Stomach smooth muscle (tissue), 2 donors: ENCODE results near the gene PAQR7.

Experiments
- H3K27ac ChIP-seq: one replicate; pipeline ENCODE4 v1.7.0; 2013; ENCODE audit warnings: mild to moderate bottlenecking, low read length, inconsistent platforms
- H3K27me3 ChIP-seq, 2 donors: one replicate each; pipeline ENCODE4 v1.7.0; 2013; ENCODE audit warnings: low read length in 2 of 2; ENCODE audit not compliant: insufficient read depth in 2 of 2, control insufficient read depth in 1 of 2
- H3K36me3 ChIP-seq, 2 donors: one replicate each; pipeline ENCODE4 v1.7.0; 2013; ENCODE audit warnings: low read length in 2 of 2; ENCODE audit not compliant: control insufficient read depth in 2 of 2, insufficient read depth in 2 of 2
- H3K4me1 ChIP-seq: one replicate; pipeline ENCODE4 v1.7.0; 2013; ENCODE audit warnings: low read length; ENCODE audit not compliant: control insufficient read depth, insufficient read depth
- H3K4me3 ChIP-seq, 2 donors: one replicate each; pipeline ENCODE4 v1.7.0; 2013; ENCODE audit warnings: low read length in 2 of 2
- H3K9ac ChIP-seq, 2 donors: one replicate each; pipeline ENCODE4 v1.7.0; 2013; ENCODE audit warnings: low read length in 2 of 2, mild to moderate bottlenecking in 1 of 2
- H3K9me3 ChIP-seq, 2 donors: one replicate each; pipeline ENCODE4 v1.7.0; 2013; ENCODE audit warnings: low read length in 2 of 2; ENCODE audit not compliant: control insufficient read depth in 2 of 2
- donor health status: healthy.
- donor health status: Pancreatic carcinoma.

Gene PAQR7

GRCh38 chr1:25875154-25875855, at the start of gene PAQR7:
TSS of gene PAQR7 (minus strand) at chr1:25875708. CDS start at chr1:25863839, 11,869 bp downstream.
- peak within 1 kb of the TSS; percentile 64 to 77 for H3K4me3 ChIP-seq
- H3K9ac ChIP-seq = peak within 1 kb of the TSS; percentile 80 to 81
- no peaks in the 10 kb centered on the region for H3K9me3 ChIP-seq
- peak within 1 kb of the TSS; percentile 69 for H3K27ac ChIP-seq
- peaks cover 32% of the 10 kb centered on the region for H3K4me1 ChIP-seq
- peaks cover 0 to 2% of the 10 kb centered on the region in 2 donors for H3K36me3 ChIP-seq
- H3K27me3 ChIP-seq = no peaks in the 10 kb centered on the region

- H3K9me3 ChIP-seq = no peaks in the 10 kb centered on the region
- H3K27me3 ChIP-seq = peaks cover 13 to 16% of the 10 kb centered on the region in 2 donors
- no peak overlapping the region for H3K27ac ChIP-seq
- H3K4me3 ChIP-seq = no peak overlapping the region
- peaks cover 14% of the 10 kb centered on the region for H3K4me1 ChIP-seq
- no peaks in the 10 kb centered on the region for H3K36me3 ChIP-seq
- H3K9ac ChIP-seq = no peak overlapping the region
These were observed 48.9 kb upstream of the PAQR7 start for GRCh38 chr1:25924454-25924853.

- Histone ChIP-seq H3K27ac (peak overlapping the region; percentile 49), H3K27me3 (peaks cover 16% of the 10 kb centered on the region in 2 donors), H3K4me3 (peak overlapping the region; percentile 74), H3K9me3 (no peaks in the 10 kb centered on the region), H3K9ac (peak overlapping the region; percentile 52 to 60), H3K4me1 (peaks cover 14% of the 10 kb centered on the region), H3K36me3 (no peaks in the 10 kb centered on the region)
These were observed 47.6 kb upstream of the PAQR7 start for GRCh38 chr1:25922971-25923552.

GRCh38 chr1:25922056-25922970, 46.8 kb upstream of the PAQR7 start:
- peaks cover 16% of the 10 kb centered on the region in 2 donors for H3K27me3 ChIP-seq
- H3K36me3 ChIP-seq = no peaks in the 10 kb centered on the region
- peaks cover 14% of the 10 kb centered on the region for H3K4me1 ChIP-seq
- peak overlapping the region; percentile 74 for H3K4me3 ChIP-seq
- peak overlapping the region; percentile 49 for H3K27ac ChIP-seq
- peak overlapping the region; percentile 42 to 52 for H3K9ac ChIP-seq
- H3K9me3 ChIP-seq = no peaks in the 10 kb centered on the region

- H3K27ac ChIP-seq = no peak overlapping the region
- H3K27me3 ChIP-seq = peaks cover 12 to 13% of the 10 kb centered on the region in 2 donors
- no peak overlapping the region for H3K4me3 ChIP-seq
- peaks cover 12% of the 10 kb centered on the region for H3K4me1 ChIP-seq
- H3K9ac ChIP-seq = no peak overlapping the region
- no peaks in the 10 kb centered on the region for H3K9me3 ChIP-seq
- H3K36me3 ChIP-seq = no peaks in the 10 kb centered on the region
These were observed 43.1 kb upstream of the PAQR7 start for GRCh38 chr1:25918615-25919014.

- Histone ChIP-seq H3K27me3 (peaks cover 8 to 9% of the 10 kb centered on the region in 2 donors), H3K4me1 (peaks cover 8% of the 10 kb centered on the region), H3K27ac (no peak overlapping the region), H3K4me3 (no peak overlapping the region), H3K9ac (no peak overlapping the region), H3K36me3 (no peaks in the 10 kb centered on the region), H3K9me3 (no peaks in the 10 kb centered on the region)
These were observed 42.5 kb upstream of the PAQR7 start for GRCh38 chr1:25917996-25918395.

- no peaks in the 10 kb centered on the region for H3K36me3 ChIP-seq
- peaks cover 0 to 3% of the 10 kb centered on the region in 2 donors for H3K27me3 ChIP-seq
- H3K4me1 ChIP-seq = no peaks in the 10 kb centered on the region
- no peak overlapping the region for H3K4me3 ChIP-seq
- H3K9me3 ChIP-seq = no peaks in the 10 kb centered on the region
- no peak overlapping the region for H3K27ac ChIP-seq
- no peak overlapping the region for H3K9ac ChIP-seq
These were observed 41.0 kb upstream of the PAQR7 start for GRCh38 chr1:25916460-25916859.

GRCh38 chr1:25914074-25914995, 38.8 kb upstream of the PAQR7 start:
- Histone ChIP-seq H3K36me3 (no peaks in the 10 kb centered on the region), H3K27me3 (peaks cover 0 to 3% of the 10 kb centered on the region in 2 donors), H3K4me3 (no peak overlapping the region), H3K4me1 (no peaks in the 10 kb centered on the region), H3K9me3 (no peaks in the 10 kb centered on the region), H3K27ac (no peak overlapping the region), H3K9ac (no peak overlapping the region)

GRCh38 chr1:25913206-25913605, 37.7 kb upstream of the PAQR7 start:
- no peak overlapping the region for H3K9ac ChIP-seq
- H3K4me3 ChIP-seq = no peak overlapping the region
- no peaks in the 10 kb centered on the region for H3K36me3 ChIP-seq
- no peak overlapping the region for H3K27ac ChIP-seq
- no peaks in the 10 kb centered on the region for H3K9me3 ChIP-seq
- H3K27me3 ChIP-seq = no peaks in the 10 kb centered on the region
- no peaks in the 10 kb centered on the region for H3K4me1 ChIP-seq
